ENCODE data around the gene RPP14.

RPP14 gene

DNA sequence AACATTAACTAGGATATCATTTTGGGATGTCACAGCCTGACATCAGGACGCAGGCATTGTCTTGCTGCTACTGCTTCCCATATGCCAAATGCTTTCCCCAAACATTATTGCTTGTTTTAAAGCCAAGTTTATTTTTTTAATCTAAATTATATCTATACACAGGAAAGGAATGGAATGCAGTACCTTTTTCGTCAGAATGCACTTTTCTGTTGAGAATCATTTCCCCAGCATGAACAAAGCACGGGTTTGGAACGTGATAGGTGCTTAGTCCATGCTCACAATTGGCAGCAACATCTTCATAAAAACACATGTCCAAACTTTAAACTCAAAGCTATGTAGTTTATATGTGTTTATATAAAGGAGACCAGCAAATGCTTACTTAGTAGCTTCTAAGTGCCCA lies 52.8 kb downstream of the RPP14 start:
- no peak for DNase-seq

DNA sequence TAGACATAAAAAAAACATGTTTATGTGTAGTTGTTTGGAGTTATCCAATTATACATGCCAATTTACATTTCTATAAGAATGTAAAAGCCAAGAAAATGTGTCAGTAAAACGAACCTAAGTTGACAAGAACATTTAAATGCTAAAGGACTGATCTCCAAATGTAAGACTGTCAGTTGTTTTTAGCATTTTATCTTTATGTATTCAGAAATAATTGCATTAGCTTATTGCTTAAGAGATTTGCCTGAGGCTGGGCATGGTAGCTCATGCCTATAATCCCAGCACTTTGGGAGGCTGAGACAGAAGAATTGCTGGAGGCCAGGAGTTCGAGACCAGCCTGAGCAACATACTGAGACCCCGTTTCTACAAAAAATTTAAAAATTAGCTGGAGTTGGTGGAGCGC lies 53.6 kb downstream of the RPP14 start:
- no peak for DNase-seq

DNA sequence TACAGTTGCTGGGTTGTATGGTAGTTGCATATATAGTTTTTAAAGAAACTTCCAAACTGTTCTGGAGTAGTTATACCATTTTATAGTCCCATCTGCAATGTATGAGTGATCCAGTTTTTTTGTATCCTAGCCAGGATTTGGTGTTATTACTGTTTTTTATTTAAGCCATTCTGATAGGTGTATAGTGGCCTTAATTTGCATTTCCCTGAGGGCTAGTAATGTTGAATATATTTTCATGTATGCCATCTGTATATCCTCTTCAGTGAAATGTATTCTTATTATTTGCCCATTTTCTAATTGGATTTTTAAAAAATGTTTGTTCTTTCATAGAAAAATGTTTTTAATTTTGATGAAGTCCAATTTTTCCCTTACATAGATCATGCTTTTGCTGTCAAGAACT lies 55.8 kb downstream of the RPP14 start:
- DNase-seq: no peak

DNA sequence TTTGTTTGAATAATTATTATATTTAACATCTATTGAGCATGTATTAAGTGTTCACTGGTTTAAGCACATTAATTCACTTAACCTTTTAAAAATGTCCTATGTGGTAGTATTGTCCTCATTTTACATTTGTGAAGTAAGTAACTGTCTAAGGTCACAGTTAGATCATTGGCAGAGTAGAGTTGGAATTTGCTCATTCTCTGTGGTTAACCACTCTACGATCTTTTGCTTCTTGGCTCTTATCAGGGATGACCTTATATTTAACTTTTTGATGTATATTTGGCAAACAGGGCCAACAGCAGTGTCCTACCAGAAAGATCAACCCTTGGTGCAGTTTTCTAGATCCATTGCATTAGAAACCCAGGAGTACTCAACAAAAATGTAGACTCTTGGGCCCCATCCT lies 60.7 kb downstream of the RPP14 start:
- no peak for DNase-seq

DNA sequence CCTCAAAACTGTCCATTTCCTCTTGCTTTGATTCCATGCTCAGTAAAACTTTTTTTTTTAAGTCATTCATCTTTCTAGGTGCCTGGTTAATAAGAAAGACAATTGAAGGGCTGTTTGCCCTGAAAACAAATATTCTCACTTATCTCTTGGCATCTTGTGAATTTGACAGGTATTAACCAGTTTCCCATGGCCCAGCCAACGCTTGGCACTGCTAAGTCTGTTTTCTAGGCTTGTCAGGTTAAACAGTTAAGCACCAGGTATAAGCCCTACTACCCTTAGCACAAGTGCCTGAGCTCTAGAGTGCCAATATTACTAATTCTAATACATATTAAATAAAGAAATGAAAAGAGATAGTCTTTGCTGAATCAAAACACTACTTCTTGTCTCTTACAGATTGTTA lies 63.0 kb downstream of the RPP14 start:
- DNase-seq: no peak
